Large intestine (tissue), 12 donors: ENCODE measurements around the gene RPL23. TPM values are rescaled to one million over a fixed set of nuclear protein-coding genes. Genes with fewer than 3 reads are reported as not detected.

ENCODE experiments used
- DNase-seq, 2 donors: peaks; one replicate each; pipeline versions ENCODE4 v3.0.0 to v3.0.0-alpha.2; 2013
- H3K27ac ChIP-seq: one replicate; pipeline ENCODE4 v1.5.1; 2013; ENCODE audit warnings: low read length
- H3K27me3 ChIP-seq: 2 replicates; pipeline ENCODE4 v1.6.1; 2013; ENCODE audit warnings: low read length; ENCODE audit not compliant: control insufficient read depth, insufficient read depth
- H3K36me3 ChIP-seq: 2 replicates; pipeline ENCODE4 v1.6.1; 2013; ENCODE audit warnings: low read length; ENCODE audit not compliant: control insufficient read depth, insufficient read depth
- H3K4me1 ChIP-seq: one replicate; pipeline ENCODE4 v1.6.1; 2013; ENCODE audit warnings: low read length; ENCODE audit not compliant: control insufficient read depth, insufficient read depth
- H3K4me3 ChIP-seq: one replicate; pipeline ENCODE4 v1.5.1; 2013; ENCODE audit warnings: low read length
- H3K9me3 ChIP-seq: one replicate; pipeline ENCODE4 v1.6.1; 2013; ENCODE audit warnings: mild to moderate bottlenecking, low read depth, low read length, moderate library complexity; ENCODE audit not compliant: control insufficient read depth
- WGBS: methylation state at CpG from one replicate; pipeline ENCODE4 v1.1.5; 2013; ENCODE audit warnings: low lambda C conversion rate; ENCODE audit not compliant: insufficient coverage; 5-methylcytosine and 5-hydroxymethylcytosine counted together
- long read RNA-seq, 11 donors: transcript quantifications; one replicate each; lab custom pipeline, GENCODE V29; 2026
- polyA plus RNA-seq: library from polyadenylated mRNA; unstranded; fragments of 120-200 nt; gene quantifications from one replicate; pipeline ENCODE4 v1.2.1, GENCODE V29; 2013

The RPL23 gene
- polyA plus RNA-seq, result 2,763 TPM
- long read RNA-seq, donor 1, transcript RPL23-207 (4 exons, 615 nt), result minor isoform, 46 of 2,676 reads
- long read RNA-seq, donor 1, transcript RPL23-211 (3 exons, 2,779 nt), result minor isoform, 60 of 2,676 reads
- long read RNA-seq, donor 1, transcript RPL23-206 (5 exons, 2,821 nt), result major isoform, 1,992 of 2,676 reads
- long read RNA-seq, donor 1, transcript RPL23-210 (2 exons, 429 nt), result minor isoform, 74 of 2,676 reads
- long read RNA-seq, donor 1, partial matches to known transcripts, result 486 of 2,676 reads
- long read RNA-seq, donor 1, other reads (novel, unspliced or antisense), result 10 of 2,676 reads
- long read RNA-seq, donor 2, transcript RPL23-210 (2 exons, 429 nt), result minor isoform, 138 of 5,041 reads
- long read RNA-seq, donor 2, transcript RPL23-211 (3 exons, 2,779 nt), result minor isoform, 86 of 5,041 reads
- long read RNA-seq, donor 2, transcript RPL23-207 (4 exons, 615 nt), result minor isoform, 96 of 5,041 reads
- long read RNA-seq, donor 2, transcript RPL23-206 (5 exons, 2,821 nt), result major isoform, 3,747 of 5,041 reads
- long read RNA-seq, donor 2, partial matches to known transcripts, result 907 of 5,041 reads
- long read RNA-seq, donor 2, other reads (novel, unspliced or antisense), result 41 of 5,041 reads
- long read RNA-seq, donor 3, result 0 reads
- long read RNA-seq, donor 4, transcript RPL23-206 (5 exons, 2,821 nt), result major isoform, 506 of 856 reads
- long read RNA-seq, donor 4, transcript RPL23-211 (3 exons, 2,779 nt), result minor isoform, 33 of 856 reads
- long read RNA-seq, donor 4, transcript RPL23-210 (2 exons, 429 nt), result minor isoform, 18 of 856 reads
- long read RNA-seq, donor 4, transcript RPL23-207 (4 exons, 615 nt), result minor isoform, 28 of 856 reads
- long read RNA-seq, donor 4, partial matches to known transcripts, result 267 of 856 reads
- long read RNA-seq, donor 4, other reads (novel, unspliced or antisense), result 0 of 856 reads
- long read RNA-seq, donor 5, transcript RPL23-211 (3 exons, 2,779 nt), result minor isoform, 33 of 2,034 reads
- long read RNA-seq, donor 5, transcript RPL23-210 (2 exons, 429 nt), result minor isoform, 36 of 2,034 reads
- long read RNA-seq, donor 5, transcript RPL23-207 (4 exons, 615 nt), result minor isoform, 30 of 2,034 reads
- long read RNA-seq, donor 5, transcript RPL23-206 (5 exons, 2,821 nt), result major isoform, 1,582 of 2,034 reads
- long read RNA-seq, donor 5, partial matches to known transcripts, result 335 of 2,034 reads
- long read RNA-seq, donor 5, other reads (novel, unspliced or antisense), result 11 of 2,034 reads
- long read RNA-seq, donor 6, transcript RPL23-206 (5 exons, 2,821 nt), result major isoform, 3,706 of 5,450 reads
- long read RNA-seq, donor 6, transcript RPL23-211 (3 exons, 2,779 nt), result minor isoform, 152 of 5,450 reads
- long read RNA-seq, donor 6, transcript RPL23-207 (4 exons, 615 nt), result minor isoform, 149 of 5,450 reads
- long read RNA-seq, donor 6, transcript RPL23-210 (2 exons, 429 nt), result minor isoform, 184 of 5,450 reads
- long read RNA-seq, donor 6, partial matches to known transcripts, result 1,186 of 5,450 reads
- long read RNA-seq, donor 6, other reads (novel, unspliced or antisense), result 53 of 5,450 reads
- long read RNA-seq, donor 7, transcript RPL23-211 (3 exons, 2,779 nt), result minor isoform, 38 of 1,898 reads
- long read RNA-seq, donor 7, transcript RPL23-210 (2 exons, 429 nt), result minor isoform, 57 of 1,898 reads
- long read RNA-seq, donor 7, transcript RPL23-206 (5 exons, 2,821 nt), result major isoform, 1,252 of 1,898 reads
- long read RNA-seq, donor 7, transcript RPL23-207 (4 exons, 615 nt), result minor isoform, 47 of 1,898 reads
- long read RNA-seq, donor 7, partial matches to known transcripts, result 497 of 1,898 reads
- long read RNA-seq, donor 7, other reads (novel, unspliced or antisense), result 5 of 1,898 reads
- long read RNA-seq, donor 8, transcript RPL23-207 (4 exons, 615 nt), result minor isoform, 106 of 6,697 reads
- long read RNA-seq, donor 8, transcript RPL23-206 (5 exons, 2,821 nt), result major isoform, 4,745 of 6,697 reads
- long read RNA-seq, donor 8, transcript RPL23-210 (2 exons, 429 nt), result minor isoform, 145 of 6,697 reads
- long read RNA-seq, donor 8, transcript RPL23-211 (3 exons, 2,779 nt), result minor isoform, 125 of 6,697 reads
- long read RNA-seq, donor 8, partial matches to known transcripts, result 1,494 of 6,697 reads
- long read RNA-seq, donor 8, other reads (novel, unspliced or antisense), result 54 of 6,697 reads
- long read RNA-seq, donor 9, transcript RPL23-210 (2 exons, 429 nt), result minor isoform, 165 of 6,692 reads
- long read RNA-seq, donor 9, transcript RPL23-206 (5 exons, 2,821 nt), result major isoform, 4,432 of 6,692 reads
- long read RNA-seq, donor 9, transcript RPL23-207 (4 exons, 615 nt), result minor isoform, 207 of 6,692 reads
- long read RNA-seq, donor 9, transcript RPL23-211 (3 exons, 2,779 nt), result minor isoform, 166 of 6,692 reads
- long read RNA-seq, donor 9, partial matches to known transcripts, result 1,608 of 6,692 reads
- long read RNA-seq, donor 9, other reads (novel, unspliced or antisense), result 83 of 6,692 reads
- long read RNA-seq, donor 10, transcript RPL23-210 (2 exons, 429 nt), result minor isoform, 129 of 4,357 reads
- long read RNA-seq, donor 10, transcript RPL23-207 (4 exons, 615 nt), result minor isoform, 77 of 4,357 reads
- long read RNA-seq, donor 10, transcript RPL23-206 (5 exons, 2,821 nt), result major isoform, 2,923 of 4,357 reads
- long read RNA-seq, donor 10, transcript RPL23-211 (3 exons, 2,779 nt), result minor isoform, 84 of 4,357 reads
- long read RNA-seq, donor 10, partial matches to known transcripts, result 1,072 of 4,357 reads
- long read RNA-seq, donor 10, other reads (novel, unspliced or antisense), result 53 of 4,357 reads
- long read RNA-seq, donor 11, transcript RPL23-210 (2 exons, 429 nt), result minor isoform, 91 of 2,740 reads
- long read RNA-seq, donor 11, transcript RPL23-207 (4 exons, 615 nt), result minor isoform, 58 of 2,740 reads
- long read RNA-seq, donor 11, transcript RPL23-211 (3 exons, 2,779 nt), result minor isoform, 60 of 2,740 reads
- long read RNA-seq, donor 11, transcript RPL23-206 (5 exons, 2,821 nt), result major isoform, 1,841 of 2,740 reads
- long read RNA-seq, donor 11, partial matches to known transcripts, result 651 of 2,740 reads
- long read RNA-seq, donor 11, other reads (novel, unspliced or antisense), result 21 of 2,740 reads

- H3K27me3 ChIP-seq, result no peaks in the 10 kb centered on the region
- no peaks in the 10 kb centered on the region for H3K9me3 ChIP-seq
Observed at GRCh38 chr17:38853292-38854219, at the start of gene RPL23. RPL23 (minus strand) TSS chr17:38853721; CDS start chr17:38853710, 11 bp downstream.

DNA sequence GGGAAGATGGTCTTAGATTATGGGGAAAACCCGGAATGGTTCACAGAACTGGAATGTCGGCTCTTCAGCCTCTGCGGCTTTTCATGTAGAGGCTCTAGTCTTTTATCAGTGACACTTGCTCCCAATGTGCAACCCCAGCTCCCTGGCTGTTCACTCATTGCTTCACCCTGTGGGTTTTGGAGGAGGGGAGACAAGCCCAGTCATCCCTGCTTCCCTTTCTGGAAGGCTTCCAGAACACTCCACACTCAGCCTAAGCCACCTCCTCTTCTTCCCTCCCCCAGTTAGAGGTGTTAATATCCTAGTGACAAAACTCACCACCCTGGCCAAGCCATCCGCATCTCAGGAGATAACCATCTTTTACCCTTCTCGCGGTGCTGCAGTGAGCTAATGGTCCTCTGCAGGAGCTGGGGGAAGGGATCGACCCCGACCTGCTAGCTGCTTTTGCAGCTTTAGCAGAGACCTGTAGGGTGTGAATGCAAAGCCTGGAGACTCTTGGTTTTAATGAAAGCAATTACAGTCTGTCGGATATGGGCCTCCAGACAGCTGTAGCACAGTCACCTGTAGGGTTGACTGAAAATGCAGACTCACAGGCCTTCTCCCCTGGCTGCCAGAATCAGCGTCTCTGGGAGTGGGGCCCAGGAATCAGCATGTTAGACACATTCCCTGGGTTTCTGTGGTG lies 47.6 kb upstream of the RPL23 start:
- H3K4me3 ChIP-seq, result no peak overlapping the region
- H3K36me3 ChIP-seq, result peaks cover 80% of the 10 kb centered on the region
- H3K27ac ChIP-seq, result peak overlapping the region; percentile 13
- H3K27me3 ChIP-seq, result no peaks in the 10 kb centered on the region
- no CpG with 5 or more reads among the region's 10 CpGs for WGBS
- H3K4me1 ChIP-seq, result peaks cover 43% of the 10 kb centered on the region
- DNase-seq, result no peak
- H3K9me3 ChIP-seq, result no peaks in the 10 kb centered on the region

More at GRCh38 chr17:38853292-38854219, at the start of gene RPL23:
- DNase-seq, result peak; percentile 99
- Histone ChIP-seq H3K27ac (peak within 1 kb of the TSS; percentile 92), H3K4me1 (peaks cover 11% of the 10 kb centered on the region), H3K4me3 (peak within 1 kb of the TSS; percentile 70), H3K36me3 (peaks cover 38% of the 10 kb centered on the region)
- WGBS, result 0% methylated on average over 2 of the region's 48 CpGs

GRCh38 chr17:38899421-38899820 lies 45.9 kb upstream of the RPL23 start:
- Histone ChIP-seq H3K27ac (peak overlapping the region; percentile 94), H3K36me3 (peaks cover 81% of the 10 kb centered on the region), H3K4me1 (peaks cover 47% of the 10 kb centered on the region), H3K4me3 (no peak overlapping the region), H3K9me3 (no peaks in the 10 kb centered on the region), H3K27me3 (no peaks in the 10 kb centered on the region)
- no peak for DNase-seq
- WGBS, result no CpG with 5 or more reads among the region's 5 CpGs

- Histone ChIP-seq H3K36me3 (peaks cover 81% of the 10 kb centered on the region), H3K27ac (peak overlapping the region; percentile 94), H3K27me3 (no peaks in the 10 kb centered on the region), H3K9me3 (no peaks in the 10 kb centered on the region), H3K4me1 (peaks cover 47% of the 10 kb centered on the region), H3K4me3 (no peak overlapping the region)
- no CpG with 5 or more reads among the region's 11 CpGs for WGBS
- peak; percentile 87 to 92 for DNase-seq
Observed at GRCh38 chr17:38898812-38899348, 45.4 kb upstream of the RPL23 start.

DNA sequence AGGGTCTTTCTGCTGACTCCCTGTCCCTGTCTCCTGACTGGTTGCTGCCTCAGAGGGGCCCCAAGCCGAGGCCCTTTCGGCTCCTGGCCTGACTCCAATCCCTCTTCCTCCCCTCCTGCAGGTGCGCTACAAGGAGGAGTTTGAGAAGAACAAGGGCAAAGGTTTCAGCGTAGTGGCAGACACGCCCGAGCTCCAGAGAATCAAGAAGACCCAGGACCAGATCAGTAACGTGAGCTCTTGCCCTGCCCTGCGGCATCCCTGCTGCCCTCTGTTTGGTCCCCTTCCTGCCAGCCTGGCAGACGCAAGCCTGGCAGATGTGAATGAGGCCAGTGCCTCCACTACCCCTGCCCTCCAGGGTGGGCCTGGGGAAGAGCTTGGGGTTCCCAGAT lies 44.8 kb upstream of the RPL23 start:
- H3K27ac ChIP-seq, result peak overlapping the region; percentile 94
- H3K36me3 ChIP-seq, result peaks cover 82% of the 10 kb centered on the region
- H3K27me3 ChIP-seq, result no peaks in the 10 kb centered on the region
- peak; percentile 87 to 96 for DNase-seq
- H3K4me3 ChIP-seq, result no peak overlapping the region
- WGBS, result no CpG with 5 or more reads among the region's 9 CpGs
- peaks cover 47% of the 10 kb centered on the region for H3K4me1 ChIP-seq
- H3K9me3 ChIP-seq, result no peaks in the 10 kb centered on the region

- no CpG with 5 or more reads among the region's 12 CpGs for WGBS
- DNase-seq, result no peak
- no peaks in the 10 kb centered on the region for H3K9me3 ChIP-seq
- no peaks in the 10 kb centered on the region for H3K27me3 ChIP-seq
- H3K27ac ChIP-seq, result peak overlapping the region; percentile 94
- H3K4me1 ChIP-seq, result peaks cover 50% of the 10 kb centered on the region
- peaks cover 82% of the 10 kb centered on the region for H3K36me3 ChIP-seq
- H3K4me3 ChIP-seq, result no peak overlapping the region
Observed at GRCh38 chr17:38897671-38898290, 44.3 kb upstream of the RPL23 start.
